Naive thymus-derived CD4-positive, alpha-beta T cell (primary cell): ENCODE results near the gene ADAMTS10. TPM values are rescaled to one million over a fixed set of nuclear protein-coding genes. Genes with fewer than 3 reads are reported as not detected.

Source experiments
- ATAC-seq: fragments of 150-1000 bp; cut with Tn5 transposase; 2 replicates; pipeline ENCODE4 v1.10.0; 2021; ENCODE audit warnings: mild to moderate bottlenecking, moderate library complexity
- CTCF ChIA-PET: fragments of 350-600 bp; sonication (Branson Sonifier 250); formaldehyde crosslinking; loops from one replicate; lab custom pipeline; 2021; ENCODE audit warnings: antibody characterized with exemption; lab: Charles Lee
- POLR2A ChIA-PET: fragments of 350-600 bp; sonication (Branson Sonifier 250); formaldehyde crosslinking; loops from one replicate; lab custom pipeline; 2021; ENCODE audit warnings: antibody characterized with exemption, inconsistent platforms; lab: Charles Lee
- DNase-seq, 9 donors: peaks; one replicate each; pipeline versions ENCODE4 v3.0.0 to v3.0.0-alpha.2; 2020 to 2022; ENCODE audit warnings: mixed read lengths in 1 of 9
- H3K27ac ChIP-seq: one replicate; pipeline ENCODE4 v1.7.0; 2013; ENCODE audit warnings: mild to moderate bottlenecking, low read depth, low read length, moderate library complexity
- H3K27me3 ChIP-seq, 2 donors: one replicate each; pipeline ENCODE4 v1.7.0; 2013; ENCODE audit warnings: low read length in 2 of 2, mild to moderate bottlenecking in 2 of 2, moderate library complexity in 2 of 2; ENCODE audit not compliant: control insufficient read depth in 2 of 2, insufficient read depth in 2 of 2
- H3K36me3 ChIP-seq, 3 experiments: 1 replicate in 2 of 3; 2 replicates in 1 of 3; pipeline ENCODE4 v1.7.0; 2013; ENCODE audit warnings: low read length in 3 of 3, mild to moderate bottlenecking in 3 of 3, moderate library complexity in 1 of 3; ENCODE audit not compliant: insufficient read depth in 3 of 3, control insufficient read depth in 2 of 3
- H3K4me1 ChIP-seq, 2 donors: one replicate each; pipeline ENCODE4 v1.7.0; 2013; ENCODE audit warnings: low read length in 2 of 2, mild to moderate bottlenecking in 2 of 2, moderate library complexity in 1 of 2; ENCODE audit not compliant: control insufficient read depth in 2 of 2, insufficient read depth in 2 of 2
- H3K4me3 ChIP-seq: 2 replicates; pipeline ENCODE4 v1.7.0; 2013; ENCODE audit warnings: mild to moderate bottlenecking, low read length
- H3K9me3 ChIP-seq, 3 experiments: 1 replicate in 2 of 3; 2 replicates in 1 of 3; pipeline ENCODE4 v1.7.0; 2013; ENCODE audit warnings: low read length in 3 of 3; ENCODE audit not compliant: control insufficient read depth in 2 of 3
- H3K27ac Mint-ChIP-seq, 9 donors: one replicate each; pipeline ENCODE4 v1.8.0; 2020 to 2022; ENCODE audit warnings: mixed read lengths in 9 of 9, mild to moderate bottlenecking in 8 of 9, moderate library complexity in 5 of 9, inconsistent platforms in 2 of 9
- H3K27me3 Mint-ChIP-seq, 5 donors: one replicate each; pipeline ENCODE4 v1.8.0; 2021 to 2022; ENCODE audit warnings: mixed read lengths in 5 of 5, mild to moderate bottlenecking in 1 of 5
- H3K36me3 Mint-ChIP-seq, 5 donors: one replicate each; pipeline ENCODE4 v1.8.0; 2020 to 2022; ENCODE audit warnings: mixed read lengths in 5 of 5, mild to moderate bottlenecking in 3 of 5, inconsistent platforms in 1 of 5
- H3K4me1 Mint-ChIP-seq, 7 donors: one replicate each; pipeline ENCODE4 v1.8.0; 2020 to 2022; ENCODE audit warnings: mixed read lengths in 7 of 7, mild to moderate bottlenecking in 3 of 7, inconsistent platforms in 1 of 7
- H3K4me3 Mint-ChIP-seq, 10 donors: one replicate each; pipeline ENCODE4 v1.8.0; 2020 to 2022; ENCODE audit warnings: mild to moderate bottlenecking in 10 of 10, mixed read lengths in 10 of 10, moderate library complexity in 6 of 10, inconsistent platforms in 2 of 10
- H3K9me3 Mint-ChIP-seq, 11 donors: one replicate each; pipeline ENCODE4 v1.8.0; 2020 to 2022; ENCODE audit warnings: mixed read lengths in 11 of 11, mild to moderate bottlenecking in 4 of 11, inconsistent platforms in 1 of 11, moderate library complexity in 1 of 11
- intact Hi-C, 2 donors: fragments of 100-400 bp; cut with micrococcal nuclease; formaldehyde crosslinking; loops; one replicate each; pipeline ENCODE4 v1.15.1; 2023
- polyA plus RNA-seq, 2 donors: library from polyadenylated mRNA; unstranded; fragments of 300-500 nt; fragmentation: Illumina TruSeq; gene quantifications; one replicate each; pipeline ENCODE4 v1.2.3, GENCODE V29; 2021
- total RNA-seq, 6 experiments: library from RNA in 5 of 6; stranded (reverse) in 5 of 6; gene quantifications; 1 replicate in 5 of 6; 2 replicates in 1 of 6; pipeline ENCODE4 v1.2.3 and lab custom pipeline; 2021 to 2026

ADAMTS10 gene
- total and polyA plus RNA-seq, 7 experiments from 2014 or later, result 1.5 to 102 (median 78.7) TPM

GRCh38 chr19:8585894-8586750 is 24.4 kb downstream of the ADAMTS10 start:
- ChIA-PET CTCF (interaction anchor here (1.1 kb wide), 1 partner anchor 98 kb away, joined by 3 read pairs; no protein-coding TSS in a partner anchor), POLR2A (interaction anchor here (1.1 kb wide), 1 partner anchor 77 kb away, joined by 3 read pairs; no protein-coding TSS in a partner anchor)
- intact Hi-C loops, result loop anchor here in 1 of 2 donors (2.0 to 10.0 kb wide), 2 partner anchors 109 to 231 kb away; partner anchors contain the start of gene ACTL9
- Histone ChIP-seq H3K27me3 (no peaks in the 10 kb centered on the region), H3K4me1 (no peaks in the 10 kb centered on the region), H3K9me3 (no peaks in the 10 kb centered on the region), H3K4me3 (no peak overlapping the region), H3K36me3 (peaks cover 0 to 12% (median 0%) of the 10 kb centered on the region in 3 experiments), H3K27ac (no peak overlapping the region)
- peak; percentile 68 for ATAC-seq
- Mint-ChIP-seq H3K4me3 (no peak overlapping the region), H3K27ac (no peak overlapping the region), H3K4me1 (peaks cover 0 to 3% (median 1%) of the 10 kb centered on the region in 7 donors), H3K9me3 (no peaks in the 10 kb centered on the region), H3K36me3 (peaks cover 0 to 4% (median 3%) of the 10 kb centered on the region in 5 donors), H3K27me3 (peaks cover 0 to 11% (median 0%) of the 10 kb centered on the region in 5 donors)
- DNase-seq, result peak in 3 of 9 donors; percentile 27 to 67 (median 37)

- POLR2A ChIA-PET, result interaction anchor here (0.8 to 1.1 kb wide), 2 partner anchors 68 to 76 kb away, joined by 3 read pairs; no protein-coding TSS in a partner anchor
These were observed 25.3 kb downstream of the ADAMTS10 start for GRCh38 chr19:8584965-8585893.

GRCh38 chr19:8580710-8581281 is 29.7 kb downstream of the ADAMTS10 start:
- Mint-ChIP-seq H3K4me1 (peaks cover 19 to 42% (median 32%) of the 10 kb centered on the region in 7 donors), H3K36me3 (peaks cover 0 to 11% (median 0%) of the 10 kb centered on the region in 5 donors)
- POLR2A ChIA-PET, result interaction anchor here (0.7 to 21.7 kb wide), 8 partner anchors 11 to 173 kb away, joined by 3 to 566 read pairs (median 16); partner anchors contain the start of genes MARCHF2 and ZNF414

More at GRCh38 chr19:8584965-8585893, 25.3 kb downstream of the ADAMTS10 start:
- H3K9me3 ChIP-seq, result no peaks in the 10 kb centered on the region
- peaks cover 0 to 12% (median 0%) of the 10 kb centered on the region in 3 experiments for H3K36me3 ChIP-seq
- H3K4me3 Mint-ChIP-seq, result no peak overlapping the region
- CTCF ChIA-PET, result interaction anchor here (0.6 kb wide), 2 partner anchors 162 to 173 kb away, joined by 3 to 4 read pairs; no protein-coding TSS in a partner anchor
- no peak overlapping the region for H3K27ac Mint-ChIP-seq
- ATAC-seq (no peak), DNase-seq (no peak)
- H3K36me3 Mint-ChIP-seq, result peaks cover 0 to 4% (median 3%) of the 10 kb centered on the region in 5 donors
- no peak overlapping the region for H3K4me3 ChIP-seq
- peaks cover 0 to 9% (median 3%) of the 10 kb centered on the region in 7 donors for H3K4me1 Mint-ChIP-seq
- intact Hi-C loops, result loop anchor here (5.0 to 10.0 kb wide), 2 partner anchors 110 to 318 kb away; partner anchors contain the start of gene ACTL9 (in 1 of the 2)
- H3K4me1 ChIP-seq, result peaks cover 6 to 8% of the 10 kb centered on the region in 2 donors
- no peaks in the 10 kb centered on the region for H3K27me3 ChIP-seq
- H3K9me3 Mint-ChIP-seq, result no peaks in the 10 kb centered on the region
- H3K27ac ChIP-seq, result no peak overlapping the region
- H3K27me3 Mint-ChIP-seq, result peaks cover 0 to 5% (median 0%) of the 10 kb centered on the region in 5 donors

GRCh38 chr19:8578642-8579265 is 31.8 kb downstream of the ADAMTS10 start:
- Mint-ChIP-seq H3K36me3 (peaks cover 0 to 30% (median 0%) of the 10 kb centered on the region in 5 donors), H3K27me3 (peaks cover 0 to 3% (median 0%) of the 10 kb centered on the region in 5 donors), H3K9me3 (peaks cover 0 to 5% (median 0%) of the 10 kb centered on the region in 11 donors), H3K4me1 (peaks cover 38 to 57% (median 50%) of the 10 kb centered on the region in 7 donors), H3K4me3 (peak overlapping the region; percentile 8 to 67 (median 44)), H3K27ac (peak overlapping the region in 7 of 9 donors; percentile 10 to 90 (median 61))
- Histone ChIP-seq H3K4me3 (peak overlapping the region; percentile 21), H3K9me3 (no peaks in the 10 kb centered on the region), H3K36me3 (no peaks in the 10 kb centered on the region), H3K27ac (no peak overlapping the region), H3K27me3 (no peaks in the 10 kb centered on the region), H3K4me1 (peaks cover 34 to 56% of the 10 kb centered on the region in 2 donors)
- peak; percentile 64 for ATAC-seq
- ChIA-PET CTCF (interaction anchor here (0.6 to 8.3 kb wide), 32 partner anchors 7 to 1791 kb away, joined by 3 to 147 read pairs (median 6); partner anchors contain the start of genes MARCHF2 and ZNF414), POLR2A (interaction anchor here (0.5 to 21.7 kb wide), 14 partner anchors 9 to 167 kb away, joined by 3 to 566 read pairs (median 4); partner anchors contain the start of genes MARCHF2 and ZNF414)
- intact Hi-C loops, result loop anchor here (1.0 to 2.0 kb wide), 5 partner anchors 9 to 165 kb away; partner anchors contain the start of genes MARCHF2 (in 1 of the 2) and ZNF414 (in 1 of the 2)
- peak; percentile 59 to 84 (median 75) for DNase-seq

More at GRCh38 chr19:8580710-8581281, 29.7 kb downstream of the ADAMTS10 start:
- H3K36me3 ChIP-seq, result no peaks in the 10 kb centered on the region
- DNase-seq (peak; percentile 73 to 94 (median 83)), ATAC-seq (peak; percentile 91)
- H3K27ac ChIP-seq, result no peak overlapping the region
- peaks cover 0 to 3% (median 0%) of the 10 kb centered on the region in 5 donors for H3K27me3 Mint-ChIP-seq
- H3K4me3 Mint-ChIP-seq, result peak overlapping the region in 2 of 10 donors; percentile 23 to 25
- intact Hi-C loops, result loop anchor here (1.0 to 10.0 kb wide), 8 partner anchors 12 to 313 kb away; partner anchors contain the start of genes ACTL9 (in 1 of the 2) and MARCHF2 (in 1 of the 2)
- CTCF ChIA-PET, result interaction anchor here (0.6 to 8.3 kb wide), 31 partner anchors 9 to 1485 kb away, joined by 3 to 147 read pairs (median 4); partner anchors contain the start of genes MARCHF2 and ZNF414
- peaks cover 29 to 45% of the 10 kb centered on the region in 2 donors for H3K4me1 ChIP-seq
- no peaks in the 10 kb centered on the region for H3K9me3 ChIP-seq
- peak overlapping the region in 2 of 9 donors; percentile 38 for H3K27ac Mint-ChIP-seq
- H3K9me3 Mint-ChIP-seq, result no peaks in the 10 kb centered on the region
- no peak overlapping the region for H3K4me3 ChIP-seq
- H3K27me3 ChIP-seq, result no peaks in the 10 kb centered on the region

- ATAC-seq, result no peak
- Histone ChIP-seq H3K4me1 (peaks cover 42 to 56% of the 10 kb centered on the region in 2 donors), H3K9me3 (no peaks in the 10 kb centered on the region), H3K36me3 (no peaks in the 10 kb centered on the region), H3K27me3 (no peaks in the 10 kb centered on the region), H3K4me3 (peak overlapping the region; percentile 53), H3K27ac (no peak overlapping the region)
- Mint-ChIP-seq H3K36me3 (peaks cover 0 to 39% (median 0%) of the 10 kb centered on the region in 5 donors), H3K4me3 (peak overlapping the region in 3 of 10 donors; percentile 16 to 97 (median 41)), H3K9me3 (peaks cover 0 to 9% (median 0%) of the 10 kb centered on the region in 11 donors), H3K4me1 (peaks cover 48 to 66% (median 57%) of the 10 kb centered on the region in 7 donors), H3K27ac (peak overlapping the region in 1 of 9 donors; percentile 91), H3K27me3 (peaks cover 0 to 3% (median 0%) of the 10 kb centered on the region in 5 donors)
- DNase-seq, result no peak
- intact Hi-C loops, result loop anchor here (1.0 to 2.0 kb wide), 5 partner anchors 8 to 164 kb away; partner anchors contain the start of genes MARCHF2 (in 1 of the 2) and ZNF414 (in 1 of the 2)
- ChIA-PET CTCF (interaction anchor here (0.6 to 8.3 kb wide), 19 partner anchors 10 to 1691 kb away, joined by 3 to 147 read pairs (median 9); partner anchors contain the start of genes MARCHF2 and ZNF414), POLR2A (interaction anchor here (0.6 to 21.7 kb wide), 9 partner anchors 8 to 257 kb away, joined by 3 to 566 read pairs (median 5); partner anchors contain the start of genes MARCHF2, NDUFA7, RPS28 and ZNF414)
These were observed 32.8 kb downstream of the ADAMTS10 start for GRCh38 chr19:8577741-8578140.
